SU-DHL-6 (cell line): ENCODE measurements around the gene RAB3IP.

ENCODE experiments used
- H2AFZ ChIP-seq: fragments of 200-600 bp; sonication (generic); 2 replicates; pipeline ENCODE4 v1.6.1; 2014; ENCODE audit warnings: low read depth, mild to moderate bottlenecking, moderate library complexity, mixed read lengths, antibody characterized with exemption, low read length; ENCODE audit not compliant: severe bottlenecking
- H3F3A ChIP-seq: fragments of 200-600 bp; shearing (Covaris generic); 2 replicates; pipeline ENCODE4 v1.6.0; 2016; ENCODE audit warnings: antibody characterized with exemption, mild to moderate bottlenecking; ENCODE audit not compliant: insufficient read depth
- H3K27ac ChIP-seq: fragments of 200-600 bp; sonication (generic); 2 replicates; pipeline ENCODE4 v1.5.1; 2016; ENCODE audit warnings: low read depth, mild to moderate bottlenecking, low read length, moderate library complexity, mixed read lengths
- H3K27me3 ChIP-seq: fragments of 200-600 bp; sonication (generic), shearing (Covaris generic); 2 replicates; pipeline ENCODE4 v1.6.0; 2014; ENCODE audit warnings: mild to moderate bottlenecking, low read length
- H3K36me3 ChIP-seq: fragments of 200-600 bp; sonication (generic); 2 replicates; pipeline ENCODE4 v1.6.1; 2014; ENCODE audit warnings: mild to moderate bottlenecking, low read length, mixed read lengths
- H3K4me2 ChIP-seq: fragments of 300-600, 200-600 bp; shearing (Covaris generic), sonication (generic); 2 replicates; pipeline ENCODE4 v1.6.0; 2014; ENCODE audit warnings: low read length, low read depth, mild to moderate bottlenecking; ENCODE audit not compliant: poor library complexity, severe bottlenecking
- H3K4me3 ChIP-seq: fragments of 200-600 bp; sonication (generic); 2 replicates; pipeline ENCODE4 v1.5.1; 2014; ENCODE audit warnings: antibody characterized with exemption, low read length, mild to moderate bottlenecking, mixed read lengths; ENCODE audit not compliant: insufficient read depth, poor library complexity, severe bottlenecking
- H3K79me2 ChIP-seq: fragments of 200-600 bp; sonication (generic); 2 replicates; pipeline ENCODE4 v1.6.1; 2014; ENCODE audit warnings: mild to moderate bottlenecking, low read length, moderate library complexity; ENCODE audit not compliant: insufficient read depth
- H3K9ac ChIP-seq: fragments of 200-600 bp; sonication (generic); 2 replicates; pipeline ENCODE4 v1.7.0; 2014; ENCODE audit warnings: mild to moderate bottlenecking, low read length
- H3K9me2 ChIP-seq: fragments of 200-600 bp; sonication (generic); replicated peaks from 2 replicates; pipeline ENCODE4 v1.6.1; 2014; ENCODE audit warnings: low read length; ENCODE audit not compliant: insufficient read depth
- H3K9me3 ChIP-seq: fragments of 200-600 bp; sonication (generic); 2 replicates; pipeline ENCODE4 v1.6.1; 2014; ENCODE audit warnings: low read length, mixed read lengths; ENCODE audit not compliant: insufficient read depth
- H4K20me1 ChIP-seq: fragments of 200-600 bp; sonication (generic); 2 replicates; pipeline ENCODE4 v1.6.1; 2014; ENCODE audit warnings: low read depth, mild to moderate bottlenecking, antibody characterized with exemption, low read length, moderate library complexity, mixed read lengths
- CTCF ChIP-seq: fragments of 200-600 bp; sonication (generic); IDR thresholded peaks from one replicate; pipeline ENCODE4 v1.5.1; 2017; ENCODE audit warnings: antibody characterized with exemption, mild to moderate bottlenecking, low read length, moderate library complexity; ENCODE audit not compliant: insufficient read depth, poor library complexity, severe bottlenecking
- EZH2phosphoT487 ChIP-seq: fragments of 200-600 bp; sonication (generic), shearing (Covaris generic); conservative IDR thresholded peaks from 2 replicates; pipeline ENCODE4 v1.6.1; 2018; ENCODE audit warnings: mild to moderate bottlenecking, antibody characterized with exemption, low read length, moderate library complexity, mixed read lengths

The RAB3IP gene

GRCh38 chr12:69821456-69822159 is 82.9 kb downstream of the RAB3IP start:
- Histone ChIP-seq H3K27ac (no peak overlapping the region), H2AFZ (no peak overlapping the region)
- no peak for TF ChIP-seq EZH2phosphoT487
- no peak for TF ChIP-seq CTCF

GRCh38 chr12:69822201-69822860 is 83.7 kb downstream of the RAB3IP start:
- Histone ChIP-seq H3K36me3 (no peaks in the 10 kb centered on the region), H3K27me3 (no peaks in the 10 kb centered on the region), H3F3A (no peaks in the 10 kb centered on the region), H3K9me2 (no peaks in the 10 kb centered on the region), H3K9me3 (no peaks in the 10 kb centered on the region), H3K4me3 (no peak overlapping the region), H4K20me1 (no peaks in the 10 kb centered on the region), H3K27ac (no peak overlapping the region), H3K9ac (no peak overlapping the region), H2AFZ (no peak overlapping the region), H3K79me2 (no peaks in the 10 kb centered on the region), H3K4me2 (no peak overlapping the region)
- TF ChIP-seq CTCF (no peak), EZH2phosphoT487 (no peak)

More at GRCh38 chr12:69821456-69822159, 82.9 kb downstream of the RAB3IP start:
- no peaks in the 10 kb centered on the region for H3K9me3 ChIP-seq
- no peaks in the 10 kb centered on the region for H4K20me1 ChIP-seq
- H3K4me2 ChIP-seq = no peak overlapping the region
- H3K36me3 ChIP-seq = no peaks in the 10 kb centered on the region
- no peaks in the 10 kb centered on the region for H3F3A ChIP-seq
- no peak overlapping the region for H3K4me3 ChIP-seq
- no peak overlapping the region for H3K9ac ChIP-seq
- no peaks in the 10 kb centered on the region for H3K9me2 ChIP-seq
- no peaks in the 10 kb centered on the region for H3K79me2 ChIP-seq
- H3K27me3 ChIP-seq = no peaks in the 10 kb centered on the region

- H3K9me2 ChIP-seq = no peaks in the 10 kb centered on the region
- H3K9ac ChIP-seq = no peak overlapping the region
- H3K4me3 ChIP-seq = no peak overlapping the region
- H3K27me3 ChIP-seq = no peaks in the 10 kb centered on the region
- no peak for TF ChIP-seq CTCF
- no peak for TF ChIP-seq EZH2phosphoT487
- no peaks in the 10 kb centered on the region for H3F3A ChIP-seq
- no peak overlapping the region for H2AFZ ChIP-seq
- no peaks in the 10 kb centered on the region for H3K36me3 ChIP-seq
- H3K9me3 ChIP-seq = no peaks in the 10 kb centered on the region
- no peak overlapping the region for H3K27ac ChIP-seq
- H4K20me1 ChIP-seq = no peaks in the 10 kb centered on the region
- no peak overlapping the region for H3K4me2 ChIP-seq
- no peaks in the 10 kb centered on the region for H3K79me2 ChIP-seq
Observed at GRCh38 chr12:69824028-69824427, 85.4 kb downstream of the RAB3IP start.
